Measurements from ENCODE around the gene TNS3. TPM values are rescaled to one million over a fixed set of nuclear protein-coding genes. Genes with fewer than 3 reads are reported as not detected.
"Not testable (repeated sequence)": the region's sequence is repeated elsewhere in the genome, so short reads cannot be mapped to it uniquely, and the experiment has no call there.

Gene TNS3
- total RNA-seq, 3 donors from 2014 or later, result 69.1 to 98.9 (median 69.9) TPM

- ATAC-seq, result no peak
- intact Hi-C loops (cut with DNase I, micrococcal nuclease), result no loop called here
- no peaks in the 10 kb centered on the region for H3K9me3 ChIP-seq
- H3K4me1 ChIP-seq (ENCODE audit: low read depth), result peaks cover 21% of the 10 kb centered on the region
- H3K4me3 ChIP-seq, result no peak overlapping the region
- DNase-seq, result no peak
- no peak for TF ChIP-seq CTCF (IDR thresholded peaks at IDR 0.05)
- no peaks in the 10 kb centered on the region for H3K36me3 ChIP-seq (ENCODE audit: low read depth)
These were observed 5.0 kb upstream of the TNS3 start for GRCh38 chr7:47586925-47587324.

- ATAC-seq; H3K9me3 ChIP-seq; H3K4me3 ChIP-seq; DNase-seq; intact Hi-C loops (cut with DNase I, micrococcal nuclease); H3K36me3 ChIP-seq (ENCODE audit: low read depth): not testable (repeated sequence)
- peaks cover 21% of the 10 kb centered on the region for H3K4me1 ChIP-seq (ENCODE audit: low read depth)
These were observed 4.3 kb upstream of the TNS3 start for GRCh38 chr7:47586161-47586670.

GRCh38 chr7:47584536-47584895 is 2.6 kb upstream of the TNS3 start:
- TF ChIP-seq CTCF (IDR thresholded peaks at IDR 0.05), result no peak
- Histone ChIP-seq H3K4me3 (no peak overlapping the region), H3K4me1 (ENCODE audit: low read depth) (peaks cover 28% of the 10 kb centered on the region), H3K36me3 (ENCODE audit: low read depth) (no peaks in the 10 kb centered on the region), H3K9me3 (no peaks in the 10 kb centered on the region)
- intact Hi-C loops (cut with DNase I, micrococcal nuclease), result no loop called here
- no peak for ATAC-seq
- DNase-seq, result no peak

GRCh38 chr7:47583739-47584535 is 2.0 kb upstream of the TNS3 start:
- Histone ChIP-seq H3K9me3 (no peaks in the 10 kb centered on the region), H3K4me1 (ENCODE audit: low read depth) (peaks cover 27% of the 10 kb centered on the region), H3K4me3 (no peak overlapping the region), H3K36me3 (ENCODE audit: low read depth) (no peaks in the 10 kb centered on the region)
- TF ChIP-seq CTCF (IDR thresholded peaks at IDR 0.05), result no peak
- intact Hi-C loops (cut with DNase I, micrococcal nuclease), result no loop called here
- ATAC-seq (no peak), DNase-seq (no peak)

GRCh38 chr7:47582764-47583738 is 1.1 kb upstream of the TNS3 start:
- ATAC-seq, result no peak
- intact Hi-C loops (cut with DNase I, micrococcal nuclease), result no loop called here
- DNase-seq, result no peak
- no peak overlapping the region for H3K4me3 ChIP-seq
- H3K9me3 ChIP-seq, result no peaks in the 10 kb centered on the region
- no peak for TF ChIP-seq CTCF (IDR thresholded peaks at IDR 0.05)
- no peaks in the 10 kb centered on the region for H3K36me3 ChIP-seq (ENCODE audit: low read depth)
- peaks cover 23% of the 10 kb centered on the region for H3K4me1 ChIP-seq (ENCODE audit: low read depth)

GRCh38 chr7:47581438-47581803 is 490 bp downstream of the TNS3 start:
- TF ChIP-seq CTCF (IDR thresholded peaks at IDR 0.05), result no peak
- ATAC-seq, result peak; percentile 68
- intact Hi-C loops (cut with DNase I, micrococcal nuclease), result no loop called here
- DNase-seq, result peak; percentile 75
- H3K4me3 ChIP-seq, result peak overlapping the region; percentile 39
- H3K36me3 ChIP-seq (ENCODE audit: low read depth), result no peaks in the 10 kb centered on the region
- no peaks in the 10 kb centered on the region for H3K9me3 ChIP-seq
- peaks cover 27% of the 10 kb centered on the region for H3K4me1 ChIP-seq (ENCODE audit: low read depth)

Measured in mucosa of descending colon (tissue), 3 donors.